ENCODE results near the gene POFUT2. TPM values are rescaled to one million over a fixed set of nuclear protein-coding genes. Genes with fewer than 3 reads are reported as not detected.

Gene POFUT2
- total RNA-seq (2014; rRNA removed; shearing (Covaris generic)) = 14.3 and 15.8 TPM in 2 replicates
- 31.9 and 34.3 TPM in 2 replicates for polyA plus RNA-seq (2015; cell fraction: cytosol; rRNA removed)
- 148 and 205 TPM in 2 replicates for polyA plus RNA-seq (2015; cell fraction: nucleus; rRNA removed)

DNA sequence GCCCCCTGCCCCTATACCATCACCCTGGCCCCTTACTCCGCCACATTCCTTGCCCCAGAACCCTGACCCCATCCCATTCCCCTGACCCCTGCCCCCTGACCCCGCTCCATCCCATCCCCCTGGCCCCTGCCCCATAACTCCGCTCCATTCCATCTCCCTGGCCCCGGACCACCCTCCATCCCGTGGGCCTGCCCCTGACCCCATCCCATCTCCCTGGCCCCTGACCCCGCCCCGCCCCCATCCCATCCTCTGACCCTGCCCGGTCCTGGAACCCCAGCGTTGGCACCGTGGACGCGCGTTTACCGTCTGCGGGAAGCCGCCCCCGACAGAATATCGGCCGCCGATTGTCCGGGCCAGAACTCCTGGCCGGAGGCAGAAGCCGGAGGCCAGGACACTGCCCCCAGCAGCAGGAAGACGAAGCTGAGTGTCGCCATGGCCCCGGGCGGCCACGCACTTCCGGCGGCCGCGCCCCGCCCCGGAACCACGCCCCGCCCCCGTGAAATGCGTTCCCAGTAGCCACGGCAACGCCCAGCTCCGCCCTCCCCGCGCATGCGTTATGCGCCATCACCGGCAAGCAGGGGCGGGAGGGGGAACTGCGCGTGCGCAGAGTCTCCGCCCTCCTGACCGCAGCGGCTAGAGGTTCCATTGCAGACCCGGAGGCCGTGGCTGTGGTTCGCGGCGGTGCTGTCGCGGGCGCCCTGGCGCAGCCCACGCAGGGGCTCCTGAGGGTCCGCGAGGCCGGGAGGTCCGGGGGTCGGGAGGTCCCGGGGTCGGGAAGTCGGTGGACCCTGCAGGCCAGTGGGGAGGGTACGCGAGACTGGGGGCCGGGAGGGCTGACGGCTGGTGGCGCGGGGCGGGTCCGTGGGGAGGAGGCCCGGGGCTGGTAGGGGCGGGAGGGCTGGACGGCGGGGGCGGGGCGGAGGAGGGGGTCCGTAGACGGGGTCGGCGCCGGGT, at the start of gene POFUT2:
Gene POFUT2, minus strand, starts transcription at position 458 of the 954 bp plus-strand sequence. Its CDS starts 24 bp downstream, at position 434.
- in situ Hi-C loops (cut with HindIII; ENCODE audit: low pct_unique_long_range_greater_than_20kb, low sequenced_read_pairs) = no loop called here
- DNase-seq (ENCODE audit: low read depth, low spot score) = peak; percentile 90

- DNase-seq (ENCODE audit: low read depth, low spot score) = peak; percentile 41
- in situ Hi-C loops (cut with HindIII; ENCODE audit: low pct_unique_long_range_greater_than_20kb, low sequenced_read_pairs) = no loop called here
These were observed 49.2 kb upstream of the POFUT2 start for GRCh38 chr21:45336870-45337269.

DNA sequence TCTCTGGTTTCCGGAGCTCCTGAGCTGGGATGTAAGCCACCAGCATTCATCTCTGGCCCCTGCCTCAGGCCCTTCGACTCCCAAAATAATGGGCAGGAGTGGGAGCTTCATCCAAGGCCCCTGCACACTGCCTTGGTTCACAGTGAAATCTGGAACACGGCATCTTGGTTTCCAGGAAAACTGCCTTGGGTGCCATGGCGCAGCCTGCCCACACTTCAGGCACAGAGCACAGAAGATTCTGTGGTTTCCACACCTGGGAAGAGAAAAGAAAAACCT, 48.8 kb upstream of the POFUT2 start:
- in situ Hi-C loops (cut with HindIII; ENCODE audit: low pct_unique_long_range_greater_than_20kb, low sequenced_read_pairs) = no loop called here

DNA sequence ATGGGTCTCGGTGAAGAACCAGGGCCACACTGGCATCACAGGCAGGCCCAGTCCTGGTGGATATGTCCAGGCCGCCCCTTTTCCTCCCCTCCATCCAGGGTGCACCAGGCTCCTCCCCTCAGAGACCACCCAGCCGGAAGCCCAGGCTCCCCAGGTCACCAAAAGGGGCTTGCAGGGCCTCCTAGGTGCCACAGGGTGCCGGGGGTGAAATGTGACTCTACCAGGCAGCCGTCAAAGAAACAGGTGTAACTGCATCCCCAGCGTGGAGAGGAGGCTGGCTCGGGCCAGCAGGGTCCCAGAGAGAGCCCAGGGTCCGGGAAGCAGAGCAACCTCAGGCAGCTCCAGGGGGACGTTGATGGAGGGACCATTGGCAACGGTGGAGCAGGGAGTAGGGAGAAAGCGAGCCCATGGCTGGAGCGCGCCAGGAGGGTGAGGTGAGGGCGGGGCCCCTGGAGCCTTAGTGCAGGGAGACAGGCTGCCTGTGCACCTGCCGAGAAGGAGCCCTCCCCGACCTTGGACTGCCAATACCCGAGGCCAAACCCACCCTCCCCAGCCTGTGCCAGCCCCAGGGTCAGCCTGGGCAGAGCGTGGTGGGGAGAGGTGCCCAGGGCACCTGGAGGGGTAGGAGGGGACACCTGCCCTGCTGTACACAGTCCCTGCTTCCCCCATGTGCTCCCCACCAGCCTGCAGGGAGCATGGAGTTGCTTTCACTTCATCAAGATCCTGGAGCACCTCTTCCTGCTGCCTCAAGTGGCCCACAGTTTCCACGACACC, 48.3 kb upstream of the POFUT2 start:
- no peak for DNase-seq (ENCODE audit: low read depth, low spot score)
- in situ Hi-C loops (cut with HindIII; ENCODE audit: low pct_unique_long_range_greater_than_20kb, low sequenced_read_pairs) = no loop called here

More for the DNA sequence above, 48.8 kb upstream of the POFUT2 start:
- no peak for DNase-seq (ENCODE audit: low read depth, low spot score)

DNA sequence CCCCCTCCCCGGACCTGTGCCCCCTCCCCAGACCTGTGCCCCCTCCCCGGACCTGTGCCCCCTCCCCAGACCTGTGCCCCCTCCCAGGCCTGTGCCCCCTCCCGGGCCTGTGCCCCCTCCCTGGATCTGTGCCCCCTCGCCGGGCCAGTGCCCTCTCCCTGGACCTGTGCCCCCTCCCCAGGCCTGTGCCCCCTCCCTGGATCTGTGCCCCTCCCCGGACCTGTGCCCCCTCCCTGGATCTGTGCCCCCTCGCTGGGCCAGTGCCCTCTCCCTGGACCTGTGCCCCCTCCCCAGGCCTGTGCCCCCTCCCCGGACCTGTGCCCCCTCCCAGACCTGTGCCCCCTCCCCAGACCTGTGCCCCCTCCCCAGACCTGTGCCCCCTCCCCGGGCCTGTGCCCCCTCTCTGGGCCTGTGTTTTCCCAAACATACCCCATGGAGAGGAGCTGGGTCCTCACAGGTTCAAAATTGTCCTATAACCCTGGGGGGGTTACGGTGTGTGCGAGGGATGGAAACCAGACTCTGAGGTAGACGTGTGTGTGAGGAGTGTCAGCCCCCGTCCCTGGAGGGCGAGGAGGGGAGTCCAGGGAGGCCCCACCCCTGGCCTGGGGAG, 47.6 kb upstream of the POFUT2 start:
- no peak for DNase-seq (ENCODE audit: low read depth, low spot score)
- in situ Hi-C loops (cut with HindIII; ENCODE audit: low pct_unique_long_range_greater_than_20kb, low sequenced_read_pairs) = no loop called here

GRCh38 chr21:45334591-45335081, 46.9 kb upstream of the POFUT2 start:
- DNase-seq (ENCODE audit: low read depth, low spot score) = no peak
- in situ Hi-C loops (cut with HindIII; ENCODE audit: low pct_unique_long_range_greater_than_20kb, low sequenced_read_pairs) = no loop called here

DNA sequence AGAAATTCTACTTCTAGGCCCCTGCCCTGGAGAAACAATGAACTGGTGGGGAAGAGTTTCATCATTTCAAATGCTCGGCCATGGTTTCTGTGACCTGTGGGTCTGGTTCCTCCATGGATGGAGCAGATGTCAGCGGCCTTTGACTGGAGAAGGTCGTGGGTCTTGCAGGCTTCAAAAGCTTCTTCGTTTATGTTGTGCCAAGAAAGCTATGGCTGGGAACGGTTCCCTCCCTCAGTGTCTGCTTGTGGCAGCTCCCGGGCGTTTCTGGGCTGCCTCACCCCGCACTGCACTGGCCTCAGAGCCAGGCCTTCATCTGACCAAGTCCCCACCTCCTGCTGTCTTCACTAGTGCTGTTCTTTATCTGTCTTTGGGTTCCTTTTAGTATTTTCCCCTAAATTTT, 46.4 kb upstream of the POFUT2 start:
- in situ Hi-C loops (cut with HindIII; ENCODE audit: low pct_unique_long_range_greater_than_20kb, low sequenced_read_pairs) = no loop called here

GRCh38 chr21:45333583-45334121, 46.0 kb upstream of the POFUT2 start:
- DNase-seq (ENCODE audit: low read depth, low spot score) = no peak
- in situ Hi-C loops (cut with HindIII; ENCODE audit: low pct_unique_long_range_greater_than_20kb, low sequenced_read_pairs) = no loop called here

More for the DNA sequence above, 46.4 kb upstream of the POFUT2 start:
- no peak for DNase-seq (ENCODE audit: low read depth, low spot score)

GRCh38 chr21:45332981-45333582, 45.4 kb upstream of the POFUT2 start:
- in situ Hi-C loops (cut with HindIII; ENCODE audit: low pct_unique_long_range_greater_than_20kb, low sequenced_read_pairs) = no loop called here
- DNase-seq (ENCODE audit: low read depth, low spot score) = no peak

- in situ Hi-C loops (cut with HindIII; ENCODE audit: low pct_unique_long_range_greater_than_20kb, low sequenced_read_pairs) = no loop called here
- DNase-seq (ENCODE audit: low read depth, low spot score) = no peak
These were observed 44.7 kb upstream of the POFUT2 start for GRCh38 chr21:45332415-45332814.

- in situ Hi-C loops (cut with HindIII; ENCODE audit: low pct_unique_long_range_greater_than_20kb, low sequenced_read_pairs) = no loop called here
- no peak for DNase-seq (ENCODE audit: low read depth, low spot score)
These were observed 43.9 kb upstream of the POFUT2 start for GRCh38 chr21:45331531-45332147.

- in situ Hi-C loops (cut with HindIII; ENCODE audit: low pct_unique_long_range_greater_than_20kb, low sequenced_read_pairs) = no loop called here
- no peak for DNase-seq (ENCODE audit: low read depth, low spot score)
These were observed 43.2 kb upstream of the POFUT2 start for GRCh38 chr21:45330851-45331261.

- no peak for DNase-seq (ENCODE audit: low read depth, low spot score)
- in situ Hi-C loops (cut with HindIII; ENCODE audit: low pct_unique_long_range_greater_than_20kb, low sequenced_read_pairs) = no loop called here
These were observed 42.5 kb upstream of the POFUT2 start for GRCh38 chr21:45330075-45330781.

GRCh38 chr21:45329261-45330074, 41.8 kb upstream of the POFUT2 start:
- in situ Hi-C loops (cut with HindIII; ENCODE audit: low pct_unique_long_range_greater_than_20kb, low sequenced_read_pairs) = no loop called here
- DNase-seq (ENCODE audit: low read depth, low spot score) = no peak

- no peak for DNase-seq (ENCODE audit: low read depth, low spot score)
- in situ Hi-C loops (cut with HindIII; ENCODE audit: low pct_unique_long_range_greater_than_20kb, low sequenced_read_pairs) = no loop called here
These were observed 40.8 kb upstream of the POFUT2 start for GRCh38 chr21:45328198-45329091.

Measured in SK-MEL-5 (cell line).